BLaER1 treated with 17β-estradiol and CSF1 and Interleukin-3, amounts not matched to agents 10 nM and 100 nM (cell line): ENCODE measurements around the gene CENPB.
"Not testable (repeated sequence)": the region's sequence is repeated elsewhere in the genome, so short reads cannot be mapped to it uniquely, and the experiment has no call there.

ENCODE experiments used
- H3K27ac ChIP-seq, 11 experiments: shearing (Covaris generic); formaldehyde crosslinking; 2 replicates each; pipeline ENCODE4 v1.8.1; 2022
- H3K27me3 ChIP-seq, 11 experiments: shearing (Covaris generic); formaldehyde crosslinking; 2 replicates each; pipeline ENCODE4 v1.8.1; 2022
- H3K36me3 ChIP-seq, 11 experiments: shearing (Covaris generic); formaldehyde crosslinking; 2 replicates each; pipeline ENCODE4 v1.8.1; 2022
- H3K4me1 ChIP-seq, 10 experiments: shearing (Covaris generic); formaldehyde crosslinking; 2 replicates each; pipeline ENCODE4 v1.8.1; 2022
- H3K4me2 ChIP-seq, 11 experiments: shearing (Covaris generic); formaldehyde crosslinking; 2 replicates each; pipeline ENCODE4 v1.8.1; 2022
- H3K4me3 ChIP-seq, 10 experiments: shearing (Covaris generic); formaldehyde crosslinking; 2 replicates each; pipeline ENCODE4 v1.8.1; 2022
- H3K9ac ChIP-seq, 11 experiments: shearing (Covaris generic); formaldehyde crosslinking; 2 replicates each; pipeline ENCODE4 v1.8.1; 2022
- H3K9me3 ChIP-seq, 11 experiments: shearing (Covaris generic); formaldehyde crosslinking; replicated peaks in 1 of 11; 2 replicates each; pipeline ENCODE4 v1.8.1; 2022
- H4K20me1 ChIP-seq, 11 experiments: shearing (Covaris generic); formaldehyde crosslinking; 2 replicates each; pipeline ENCODE4 v1.8.1; 2022
- Cebpa-rat ChIP-seq, 11 experiments: shearing (Covaris generic); IDR thresholded peaks; 2 replicates each; pipeline ENCODE4 v1.8.1; 2022

CENPB gene

GRCh38 chr20:3797592-3798372 is 11.2 kb upstream of the CENPB start:
- Histone ChIP-seq H3K4me3 (peak overlapping the region; percentile 66 to 90 (median 78)), H3K4me1 (peaks cover 60 to 78% (median 69%) of the 10 kb centered on the region in 10 experiments), H3K27ac (peak overlapping the region in 9 of 11 experiments; percentile 6 to 92 (median 81); a peak in 12 of 22 replicates), H3K27me3 (no peaks in the 10 kb centered on the region), H4K20me1 (peaks cover 0 to 24% (median 0%) of the 10 kb centered on the region in 11 experiments; a peak in 6 of 22 replicates), H3K36me3 (peaks cover 27 to 56% (median 44%) of the 10 kb centered on the region in 11 experiments; a peak in 21 of 22 replicates), H3K9me3 (no peaks in the 10 kb centered on the region), H3K9ac (peak overlapping the region; percentile 80 to 92 (median 86); a peak in 21 of 22 replicates), H3K4me2 (peak overlapping the region; percentile 89 to 100 (median 97))
- no peak for TF ChIP-seq Cebpa-rat (IDR thresholded peaks at IDR 0.05)

DNA sequence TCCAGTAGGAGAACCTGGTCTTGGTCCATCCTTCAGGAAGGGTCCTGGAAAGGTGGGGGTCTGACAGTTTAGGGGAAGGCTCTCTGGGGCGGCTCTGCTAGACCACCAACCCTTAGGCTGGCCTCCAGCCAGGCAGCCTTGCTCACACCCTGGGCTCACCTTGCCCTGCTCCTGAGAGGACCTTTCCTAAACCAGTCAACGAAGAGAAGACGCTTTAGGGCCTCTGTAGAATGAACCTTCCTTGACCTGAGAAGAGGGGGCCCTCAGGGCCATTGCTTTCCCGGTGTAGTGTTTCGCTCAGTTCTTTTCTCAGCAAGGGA is 10.6 kb upstream of the CENPB start:
- TF ChIP-seq Cebpa-rat (IDR thresholded peaks at IDR 0.05) = no peak
- peaks cover 21 to 50% (median 38%) of the 10 kb centered on the region in 11 experiments; a peak in 21 of 22 replicates for H3K36me3 ChIP-seq
- peak overlapping the region; percentile 66 to 90 (median 78) for H3K4me3 ChIP-seq
- H3K4me1 ChIP-seq = peaks cover 54 to 72% (median 63%) of the 10 kb centered on the region in 10 experiments
- H3K9ac ChIP-seq = peak overlapping the region; percentile 80 to 92 (median 86)
- H3K9me3 ChIP-seq = no peaks in the 10 kb centered on the region
- peak overlapping the region; percentile 89 to 100 (median 97) for H3K4me2 ChIP-seq
- H4K20me1 ChIP-seq = peaks cover 0 to 20% (median 0%) of the 10 kb centered on the region in 11 experiments; a peak in 6 of 22 replicates
- no peaks in the 10 kb centered on the region for H3K27me3 ChIP-seq
- H3K27ac ChIP-seq = peak overlapping the region in 10 of 11 experiments; percentile 43 to 92 (median 84); a peak in 18 of 22 replicates

GRCh38 chr20:3796477-3797225 is 10.1 kb upstream of the CENPB start:
- Histone ChIP-seq H3K4me2 (peak overlapping the region; percentile 89 to 100 (median 97)), H3K36me3 (peaks cover 16 to 45% (median 33%) of the 10 kb centered on the region in 11 experiments; a peak in 21 of 22 replicates), H3K9ac (peak overlapping the region; percentile 80 to 92 (median 86)), H3K9me3 (no peaks in the 10 kb centered on the region), H3K27me3 (no peaks in the 10 kb centered on the region), H3K4me3 (peak overlapping the region; percentile 66 to 90 (median 78)), H3K27ac (peak overlapping the region in 10 of 11 experiments; percentile 43 to 92 (median 84); a peak in 19 of 22 replicates), H3K4me1 (peaks cover 49 to 66% (median 58%) of the 10 kb centered on the region in 10 experiments), H4K20me1 (peaks cover 0 to 15% (median 0%) of the 10 kb centered on the region in 11 experiments; a peak in 6 of 22 replicates)
- no peak for TF ChIP-seq Cebpa-rat (IDR thresholded peaks at IDR 0.05)

DNA sequence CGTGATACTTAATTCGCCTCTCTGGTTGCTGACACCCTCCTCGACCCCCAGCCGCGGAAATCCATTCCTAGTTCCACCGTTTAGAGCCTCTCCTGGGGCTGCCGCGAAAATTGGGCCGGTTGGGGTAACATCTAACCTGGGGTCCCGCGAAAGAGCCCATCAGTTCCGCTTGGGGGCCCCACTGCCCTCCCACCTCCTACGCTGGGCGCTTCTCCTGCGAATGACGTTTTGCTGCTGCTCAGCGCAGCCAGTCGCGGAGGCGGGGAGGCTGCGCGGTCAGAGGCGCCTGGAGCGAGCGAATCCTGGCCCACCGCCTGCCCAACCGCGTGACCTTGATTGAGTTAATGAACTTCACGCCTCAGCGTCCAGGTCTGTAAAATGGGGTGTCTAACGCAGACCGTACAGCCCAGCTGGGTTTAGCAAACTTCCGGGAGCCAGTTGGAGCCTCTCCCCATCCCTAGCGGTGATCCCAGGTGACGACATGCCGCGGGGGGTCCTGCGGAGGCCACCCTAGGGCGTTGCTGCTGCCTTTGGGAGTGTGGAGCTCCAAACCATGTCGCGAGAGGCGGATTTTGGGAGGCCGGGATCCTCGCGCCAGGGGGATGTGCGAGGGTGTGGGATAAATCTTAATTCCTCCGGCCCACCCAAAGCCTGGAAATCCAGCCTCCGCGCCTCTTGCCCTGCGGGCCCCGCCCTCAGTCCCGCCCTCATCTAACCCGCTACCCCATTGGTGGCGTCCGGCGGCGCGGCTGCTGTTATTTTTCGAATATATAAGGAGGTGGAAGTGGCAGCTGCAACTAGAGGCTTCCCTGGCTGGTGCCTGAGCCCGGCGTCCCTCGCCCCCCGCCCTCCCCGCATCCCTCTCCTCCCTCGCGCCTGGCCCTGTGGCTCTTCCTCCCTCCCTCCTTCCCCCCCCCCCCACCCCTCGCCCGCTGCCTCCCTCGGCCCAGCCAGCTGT is 9.2 kb upstream of the CENPB start, which contains the start of gene CDC25B:
CDC25B (plus strand) TSS at position 800 of the 958 bp plus-strand sequence. CDS start 222 bp downstream, outside the sequence.
- Histone ChIP-seq H3K4me3 (peak within 1 kb of the TSS; percentile 66 to 90 (median 78)), H3K9ac (peak within 1 kb of the TSS; percentile 82 to 92 (median 86)), H3K4me2 (peak within 1 kb of the TSS; percentile 89 to 100 (median 97)), H3K27me3 (no peaks in the 10 kb centered on the region), H3K27ac (peak within 1 kb of the TSS; percentile 71 to 92 (median 88)), H3K9me3 (no peaks in the 10 kb centered on the region), H4K20me1 (peaks cover 0 to 13% (median 0%) of the 10 kb centered on the region in 11 experiments; a peak in 5 of 22 replicates), H3K36me3 (peaks cover 7 to 36% (median 24%) of the 10 kb centered on the region in 11 experiments; a peak in 21 of 22 replicates), H3K4me1 (peaks cover 40 to 58% (median 52%) of the 10 kb centered on the region in 10 experiments)
- no peak for TF ChIP-seq Cebpa-rat (IDR thresholded peaks at IDR 0.05)

- Histone ChIP-seq H3K4me1 (peaks cover 34 to 49% (median 47%) of the 10 kb centered on the region in 10 experiments), H3K27ac (peak overlapping the region; percentile 71 to 92 (median 88); a peak in 18 of 22 replicates), H3K4me3 (peak overlapping the region; percentile 66 to 90 (median 78); a peak in 19 of 20 replicates), H3K9ac (peak overlapping the region; percentile 82 to 92 (median 85); a peak in 20 of 22 replicates), H3K36me3 (peaks cover 0 to 27% (median 16%) of the 10 kb centered on the region in 11 experiments; a peak in 15 of 22 replicates), H3K9me3 (no peaks in the 10 kb centered on the region), H4K20me1 (peaks cover 0 to 13% (median 0%) of the 10 kb centered on the region in 11 experiments; a peak in 5 of 22 replicates), H3K4me2 (peak overlapping the region; percentile 60 to 100 (median 85)), H3K27me3 (no peaks in the 10 kb centered on the region)
- no peak for TF ChIP-seq Cebpa-rat (IDR thresholded peaks at IDR 0.05)
These were observed 8.3 kb upstream of the CENPB start for GRCh38 chr20:3794701-3795420.

- not testable (repeated sequence) for H3K27me3 ChIP-seq, H3K9ac ChIP-seq, H3K27ac ChIP-seq, H3K9me3 ChIP-seq, H3K4me3 ChIP-seq
- H3K4me1 ChIP-seq = peaks cover 27 to 42% (median 40%) of the 10 kb centered on the region in 10 experiments
- H4K20me1 ChIP-seq = peaks cover 0 to 13% (median 0%) of the 10 kb centered on the region in 11 experiments; a peak in 5 of 22 replicates
- peak overlapping the region in 1 of 11 experiments; percentile 77; a peak in 1 of 22 replicates for H3K4me2 ChIP-seq
- H3K36me3 ChIP-seq = peaks cover 0 to 20% (median 10%) of the 10 kb centered on the region in 11 experiments; a peak in 15 of 22 replicates
These were observed 7.6 kb upstream of the CENPB start for GRCh38 chr20:3794168-3794567.

DNA sequence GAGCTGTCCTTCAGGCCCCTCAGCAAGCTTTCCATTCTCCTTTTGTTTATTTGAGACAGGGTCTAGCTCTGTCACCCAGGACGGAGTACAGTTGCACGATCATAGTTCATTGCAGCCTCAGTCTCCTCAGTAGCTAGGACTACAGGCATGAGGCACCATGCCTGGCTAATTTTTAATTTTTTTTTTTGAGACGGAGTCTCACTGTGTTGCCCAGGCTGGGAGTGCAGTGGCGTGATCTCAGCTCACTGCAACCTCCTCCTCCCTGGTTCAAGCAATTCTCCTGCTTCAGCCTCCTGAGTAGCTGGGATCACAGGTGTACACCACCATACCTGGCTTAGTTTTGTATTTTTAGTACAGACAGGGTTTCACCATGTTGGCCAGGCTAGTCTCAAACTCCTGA is 2.7 kb upstream of the CENPB start:
- Histone ChIP-seq H4K20me1 (peaks cover 16 to 20% (median 18%) of the 10 kb centered on the region in 11 experiments; a peak in 21 of 22 replicates), H3K36me3 (peaks cover 0 to 17% (median 6%) of the 10 kb centered on the region in 11 experiments; a peak in 13 of 22 replicates), H3K4me1 (peaks cover 30 to 40% (median 34%) of the 10 kb centered on the region in 10 experiments), H3K9ac (0 out of 22 replicates have a peak overlapping the region, but pooled peaks of 1 of the 11 experiments have one; percentile 32)
- H3K4me2 ChIP-seq, H3K27me3 ChIP-seq, H3K27ac ChIP-seq, H3K4me3 ChIP-seq, H3K9me3 ChIP-seq: not testable (repeated sequence)
